Stimulated activated memory B cell treated with anti-CD40 and anti-IgM and Interleukin-4, amounts not matched to agents 10 μg/mL and 1 μg/mL and 100 μg/mL, for 72 hours (primary cell): ENCODE results near the gene WAS.
"Not testable (repeated sequence)": the region's sequence is repeated elsewhere in the genome, so short reads cannot be mapped to it uniquely, and the experiment has no call there.

Source experiments
- ATAC-seq: fragments of 150-1000 bp; cut with Tn5 transposase; 2 replicates; pipeline ENCODE4 v1.10.0; 2021
- H3K27ac Mint-ChIP-seq: one replicate; pipeline ENCODE4 v1.8.0; 2022; ENCODE audit warnings: mild to moderate bottlenecking, mixed read lengths
- H3K27me3 Mint-ChIP-seq: one replicate; pipeline ENCODE4 v1.8.0; 2022; ENCODE audit warnings: mixed read lengths
- H3K36me3 Mint-ChIP-seq: one replicate; pipeline ENCODE4 v1.8.0; 2022; ENCODE audit warnings: mixed read lengths
- H3K4me1 Mint-ChIP-seq: one replicate; pipeline ENCODE4 v1.8.0; 2022; ENCODE audit warnings: mixed read lengths
- H3K4me3 Mint-ChIP-seq: one replicate; pipeline ENCODE4 v1.8.0; 2022; ENCODE audit warnings: mild to moderate bottlenecking, moderate library complexity, mixed read lengths
- H3K9me3 Mint-ChIP-seq: one replicate; pipeline ENCODE4 v1.8.0; 2022; ENCODE audit warnings: mixed read lengths

Gene WAS

GRCh38 chrX:48676893-48677270 is 6.7 kb upstream of the WAS start:
- peak overlapping the region; percentile 84 for H3K4me3 Mint-ChIP-seq
- peaks cover 23% of the 10 kb centered on the region for H3K4me1 Mint-ChIP-seq
- no peaks in the 10 kb centered on the region for H3K36me3 Mint-ChIP-seq
- H3K27me3 Mint-ChIP-seq, result no peaks in the 10 kb centered on the region
- peak; percentile 53 for ATAC-seq
- no peaks in the 10 kb centered on the region for H3K9me3 Mint-ChIP-seq
- H3K27ac Mint-ChIP-seq, result peak overlapping the region; percentile 90

DNA sequence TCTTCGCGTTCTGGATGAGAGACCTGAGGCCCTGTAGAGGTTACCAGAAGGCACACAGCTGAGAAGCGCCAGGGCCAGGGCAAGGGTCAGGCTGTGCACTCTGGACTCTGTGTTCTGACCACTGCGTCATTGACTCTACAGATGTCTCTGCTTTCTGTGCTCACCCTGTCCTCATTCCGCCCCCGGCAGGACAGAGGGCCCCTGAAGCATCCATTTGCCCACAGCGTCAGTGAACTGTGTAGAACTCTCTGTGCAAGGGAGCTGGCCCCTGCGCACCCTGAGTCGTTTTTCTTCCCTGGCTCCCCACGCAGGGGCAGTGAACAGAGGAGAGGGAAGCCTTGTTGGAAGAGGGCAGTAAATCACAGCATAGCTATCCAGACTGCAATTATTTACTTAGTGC is 6.1 kb upstream of the WAS start:
- peak overlapping the region; percentile 84 for H3K4me3 Mint-ChIP-seq
- ATAC-seq, result no peak
- peak overlapping the region; percentile 90 for H3K27ac Mint-ChIP-seq
- peaks cover 29% of the 10 kb centered on the region for H3K4me1 Mint-ChIP-seq
- H3K9me3 Mint-ChIP-seq, result no peaks in the 10 kb centered on the region
- H3K27me3 Mint-ChIP-seq, result no peaks in the 10 kb centered on the region
- no peaks in the 10 kb centered on the region for H3K36me3 Mint-ChIP-seq

- H3K36me3 Mint-ChIP-seq, ATAC-seq, H3K27me3 Mint-ChIP-seq, H3K4me3 Mint-ChIP-seq, H3K9me3 Mint-ChIP-seq: not testable (repeated sequence)
- peaks cover 46% of the 10 kb centered on the region for H3K4me1 Mint-ChIP-seq
- peak overlapping the region; percentile 42 for H3K27ac Mint-ChIP-seq
Observed at GRCh38 chrX:48680467-48680866, 3.1 kb upstream of the WAS start.

DNA sequence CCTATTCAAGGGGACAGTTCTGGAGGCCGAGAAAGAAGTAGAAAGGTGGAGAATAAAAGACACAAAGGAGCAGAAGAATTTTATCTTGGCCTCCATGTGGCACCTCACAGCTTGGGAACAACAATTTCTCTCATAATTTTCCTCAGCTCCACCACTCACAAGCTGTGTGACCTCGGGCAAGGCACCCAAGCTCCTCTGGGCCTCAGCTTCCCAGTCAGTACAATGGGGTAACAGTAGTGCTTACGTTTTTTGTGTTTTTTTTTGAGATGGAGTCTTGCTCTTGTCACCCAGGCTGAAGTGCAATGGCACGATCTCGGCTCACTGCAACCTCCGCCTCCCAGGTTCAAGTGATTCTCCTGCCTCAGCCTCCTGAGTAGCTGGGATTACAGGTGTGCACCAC is 2.7 kb upstream of the WAS start:
- not testable (repeated sequence) for ATAC-seq, H3K4me3 Mint-ChIP-seq, H3K9me3 Mint-ChIP-seq, H3K27me3 Mint-ChIP-seq
- H3K27ac Mint-ChIP-seq, result peak overlapping the region; percentile 42
- peaks cover 13% of the 10 kb centered on the region for H3K36me3 Mint-ChIP-seq
- peaks cover 51% of the 10 kb centered on the region for H3K4me1 Mint-ChIP-seq

- Mint-ChIP-seq H3K4me1 (peaks cover 58% of the 10 kb centered on the region), H3K27ac (peak overlapping the region; percentile 97), H3K27me3 (no peaks in the 10 kb centered on the region), H3K36me3 (peaks cover 20% of the 10 kb centered on the region), H3K9me3 (no peaks in the 10 kb centered on the region), H3K4me3 (no peak overlapping the region)
- no peak for ATAC-seq
Observed at GRCh38 chrX:48681539-48682183, 1.9 kb upstream of the WAS start.

- H3K9me3 Mint-ChIP-seq, ATAC-seq, H3K27me3 Mint-ChIP-seq, H3K4me3 Mint-ChIP-seq: not testable (repeated sequence)
- Mint-ChIP-seq H3K4me1 (peaks cover 58% of the 10 kb centered on the region), H3K27ac (peak overlapping the region; percentile 97), H3K36me3 (peaks cover 31% of the 10 kb centered on the region)
Observed at GRCh38 chrX:48682795-48683194, 804 bp upstream of the WAS start.

- Mint-ChIP-seq H3K27me3 (no peaks in the 10 kb centered on the region), H3K4me1 (peaks cover 53% of the 10 kb centered on the region), H3K36me3 (peaks cover 37% of the 10 kb centered on the region), H3K9me3 (no peaks in the 10 kb centered on the region), H3K4me3 (peak overlapping the region; percentile 98), H3K27ac (peak overlapping the region; percentile 97)
- no peak for ATAC-seq
Observed at GRCh38 chrX:48684134-48684533, 535 bp downstream of the WAS start.

- Mint-ChIP-seq H3K4me1 (peaks cover 52% of the 10 kb centered on the region), H3K9me3 (no peaks in the 10 kb centered on the region), H3K36me3 (peaks cover 41% of the 10 kb centered on the region), H3K27ac (peak overlapping the region; percentile 97), H3K27me3 (no peaks in the 10 kb centered on the region), H3K4me3 (peak overlapping the region; percentile 98)
- no peak for ATAC-seq
Observed at GRCh38 chrX:48685416-48685815, 1.8 kb downstream of the WAS start.

- ATAC-seq, result no peak
- H3K9me3 Mint-ChIP-seq, result no peaks in the 10 kb centered on the region
- no peaks in the 10 kb centered on the region for H3K27me3 Mint-ChIP-seq
- H3K36me3 Mint-ChIP-seq, result peaks cover 53% of the 10 kb centered on the region
- H3K4me1 Mint-ChIP-seq, result peaks cover 40% of the 10 kb centered on the region
- no peak overlapping the region for H3K27ac Mint-ChIP-seq
- H3K4me3 Mint-ChIP-seq, result no peak overlapping the region
Observed at GRCh38 chrX:48688531-48689150, 5.0 kb downstream of the WAS start.

GRCh38 chrX:48689208-48689920 is 5.8 kb downstream of the WAS start:
- no peak for ATAC-seq
- Mint-ChIP-seq H3K4me1 (peaks cover 34% of the 10 kb centered on the region), H3K36me3 (peaks cover 53% of the 10 kb centered on the region), H3K4me3 (no peak overlapping the region), H3K27me3 (no peaks in the 10 kb centered on the region), H3K9me3 (no peaks in the 10 kb centered on the region), H3K27ac (no peak overlapping the region)

DNA sequence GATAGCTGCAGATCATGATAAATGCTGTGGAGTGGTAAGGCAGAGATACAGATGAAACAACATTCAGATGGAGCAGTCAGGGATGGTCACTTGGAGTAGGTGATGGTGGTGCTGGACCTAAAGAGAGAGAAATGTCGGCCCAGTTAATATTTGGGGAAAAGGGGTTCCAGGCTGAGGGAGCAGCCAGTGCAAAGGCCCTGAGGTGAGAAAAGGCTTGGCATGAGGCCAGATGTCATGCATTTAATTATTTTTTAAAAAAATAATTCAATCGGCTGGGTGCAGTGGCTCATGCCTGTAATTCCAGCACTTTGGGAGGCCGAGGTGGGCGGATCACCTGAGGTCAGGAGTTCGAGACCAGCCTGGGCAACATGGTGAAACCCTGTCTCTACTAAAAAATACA is 8.1 kb downstream of the WAS start:
- H3K4me3 Mint-ChIP-seq, ATAC-seq, H3K9me3 Mint-ChIP-seq, H3K27ac Mint-ChIP-seq, H3K27me3 Mint-ChIP-seq: not testable (repeated sequence)
- H3K4me1 Mint-ChIP-seq, result peaks cover 19% of the 10 kb centered on the region
- peaks cover 32% of the 10 kb centered on the region for H3K36me3 Mint-ChIP-seq

DNA sequence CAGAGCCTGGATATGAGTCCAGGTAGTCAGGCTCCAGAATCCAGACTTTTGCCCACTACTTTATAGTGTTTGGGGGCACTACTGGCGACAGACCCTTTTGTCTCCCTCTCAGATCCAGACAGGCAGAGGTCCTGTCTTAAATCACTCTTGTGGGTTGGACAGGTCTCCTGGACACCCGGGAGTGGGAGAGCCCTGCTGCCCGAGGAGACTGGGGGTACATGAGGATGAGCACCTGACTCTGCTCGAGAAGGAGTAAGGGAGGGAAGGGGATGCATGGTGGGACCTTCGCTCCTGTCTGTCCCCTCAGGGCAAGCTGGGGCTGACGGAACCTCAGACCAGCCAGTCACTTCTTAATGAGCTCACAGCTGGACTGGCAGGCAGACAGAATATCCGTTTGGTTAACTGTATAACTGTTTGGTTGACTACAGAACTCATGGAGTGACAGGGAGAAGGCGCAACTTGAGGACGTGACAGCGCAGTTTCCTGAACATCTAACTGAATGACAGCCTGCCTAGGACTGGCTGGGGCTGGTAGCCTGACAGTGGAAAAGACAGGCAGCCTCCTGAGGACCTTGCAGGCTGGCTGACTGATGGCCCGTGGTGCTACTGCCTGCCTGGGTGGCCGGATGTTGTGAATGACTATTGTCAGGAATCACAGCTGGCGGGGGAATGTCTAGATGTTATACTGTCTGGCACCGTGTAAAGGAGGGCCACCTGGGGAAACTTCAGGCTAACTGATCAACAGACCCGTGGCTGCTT is 11.4 kb downstream of the WAS start:
- H3K27me3 Mint-ChIP-seq, result no peaks in the 10 kb centered on the region
- peaks cover 22% of the 10 kb centered on the region for H3K36me3 Mint-ChIP-seq
- H3K27ac Mint-ChIP-seq, result peak overlapping the region; percentile 91

GRCh38 chrX:48695534-48695896 is 11.9 kb downstream of the WAS start:
- Mint-ChIP-seq H3K4me1 (peaks cover 16% of the 10 kb centered on the region), H3K4me3 (peak overlapping the region; percentile 81), H3K9me3 (no peaks in the 10 kb centered on the region), H3K27ac (peak overlapping the region; percentile 91), H3K36me3 (peaks cover 17% of the 10 kb centered on the region), H3K27me3 (no peaks in the 10 kb centered on the region)
- ATAC-seq, result no peak

More for the DNA sequence above, 11.4 kb downstream of the WAS start:
- Mint-ChIP-seq H3K4me1 (peaks cover 16% of the 10 kb centered on the region), H3K4me3 (peak overlapping the region; percentile 81), H3K9me3 (no peaks in the 10 kb centered on the region)
- ATAC-seq, result no peak

GRCh38 chrX:48695925-48696300 is 12.3 kb downstream of the WAS start:
- Mint-ChIP-seq H3K36me3 (peaks cover 13% of the 10 kb centered on the region), H3K4me1 (peaks cover 16% of the 10 kb centered on the region), H3K27me3 (no peaks in the 10 kb centered on the region), H3K4me3 (peak overlapping the region; percentile 81), H3K27ac (peak overlapping the region; percentile 91), H3K9me3 (no peaks in the 10 kb centered on the region)
- ATAC-seq, result no peak

- Mint-ChIP-seq H3K27ac (peak within 1 kb of the TSS; percentile 91), H3K27me3 (no peaks in the 10 kb centered on the region), H3K36me3 (peaks cover 8% of the 10 kb centered on the region), H3K4me3 (peak within 1 kb of the TSS; percentile 86), H3K4me1 (peaks cover 16% of the 10 kb centered on the region), H3K9me3 (no peaks in the 10 kb centered on the region)
- ATAC-seq, result peak; percentile 98
Observed at GRCh38 chrX:48696301-48696908, 12.8 kb downstream of the WAS start, which contains the start of gene SUV39H1. TSS of gene SUV39H1 (plus strand) at chrX:48696734. CDS start at chrX:48696785, 51 bp downstream.
